Lower leg skin (tissue), 4 donors: ENCODE measurements around the gene ATP9B. TPM values are rescaled to one million over a fixed set of nuclear protein-coding genes. Genes with fewer than 3 reads are reported as not detected.
"Not testable (repeated sequence)": the region's sequence is repeated elsewhere in the genome, so short reads cannot be mapped to it uniquely, and the experiment has no call there.

ENCODE experiments used
- DNase-seq, 2 donors: peaks; one replicate each; pipeline ENCODE4 v3.0.0-alpha.2; 2019; ENCODE audit warnings: low spot score in 2 of 2
- H3K4me3 ChIP-seq: fragments of 200-600 bp; sonication (generic); 2 replicates; pipeline ENCODE4 v1.5.1; 2017; ENCODE audit warnings: mild to moderate bottlenecking, low read depth; ENCODE audit not compliant: poor library complexity, severe bottlenecking
- POLR2A ChIP-seq, 2 donors: fragments of 450-650 bp; IDR thresholded peaks; one replicate each; pipeline ENCODE4 v1.6.1; 2016 to 2017; ENCODE audit warnings: antibody characterized with exemption in 2 of 2, mild to moderate bottlenecking in 1 of 2, moderate library complexity in 1 of 2
- WGBS, 2 donors: methylation state at CpG; one replicate each; pipeline ENCODE4 v1.1.5; 2018; 5-methylcytosine and 5-hydroxymethylcytosine counted together
- intact Hi-C: fragments of 100-400 bp; cut with DNase I; formaldehyde crosslinking; loops from one replicate; pipeline ENCODE4 v1.15.0; 2023; ENCODE audit warnings: low total_unique reads
- total RNA-seq, 4 donors: library from RNA; depleted of rRNA; stranded (reverse); fragments of >200 nt; gene quantifications; one replicate each; pipeline ENCODE4 v1.1.0, GENCODE V29; 2016
- TF ChIP-seq, protein P1 (sequence below), 3 donors: fragments of 450-650 bp; IDR thresholded peaks; one replicate each; pipeline ENCODE4 v1.5.1; 2016; ENCODE audit warnings: antibody characterized with exemption in 3 of 3, mild to moderate bottlenecking in 3 of 3, moderate library complexity in 2 of 3

The ATP9B gene
- total RNA-seq, 4 donors from 2014 or later: 19.9 to 39.9 (median 26.0) TPM

DNA sequence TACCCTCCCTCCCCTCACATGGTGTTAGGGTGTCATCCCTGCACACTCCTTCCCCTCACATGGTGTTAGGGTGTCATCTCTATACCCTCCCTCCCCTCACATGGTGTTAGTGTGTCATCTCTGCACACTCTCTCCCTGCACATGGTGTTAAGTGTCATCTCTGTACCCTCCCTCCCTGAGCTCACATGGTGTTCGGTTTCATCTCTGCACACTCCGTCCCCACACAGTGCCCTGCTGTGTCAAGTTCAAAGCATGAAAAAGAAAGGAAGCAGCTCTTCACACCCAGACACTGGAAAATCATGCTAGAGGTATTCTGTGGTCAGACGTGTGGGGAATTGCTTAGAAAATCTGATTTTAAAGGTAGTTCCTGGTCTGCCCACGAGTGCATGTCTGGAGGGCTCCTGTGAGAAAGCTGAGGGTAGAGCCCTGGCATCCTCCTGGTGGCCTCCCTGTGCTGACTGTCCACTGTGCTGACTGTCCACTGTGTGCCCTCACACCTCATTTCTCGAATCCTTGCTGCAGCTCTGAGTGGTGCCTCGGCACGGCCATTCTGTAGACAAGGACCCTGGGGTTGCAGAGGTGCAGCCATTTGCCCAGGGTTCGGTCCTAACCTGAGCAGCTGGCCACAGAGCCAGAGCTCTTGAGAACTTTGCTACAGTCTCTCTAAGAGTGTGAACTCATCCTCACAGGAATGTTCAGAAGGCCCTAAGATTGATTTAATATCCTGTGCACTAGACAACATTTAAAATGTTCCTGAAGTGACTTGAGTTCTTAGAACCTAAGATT lies 257.4 kb downstream of the ATP9B start:
- TF ChIP-seq, protein P1, sequence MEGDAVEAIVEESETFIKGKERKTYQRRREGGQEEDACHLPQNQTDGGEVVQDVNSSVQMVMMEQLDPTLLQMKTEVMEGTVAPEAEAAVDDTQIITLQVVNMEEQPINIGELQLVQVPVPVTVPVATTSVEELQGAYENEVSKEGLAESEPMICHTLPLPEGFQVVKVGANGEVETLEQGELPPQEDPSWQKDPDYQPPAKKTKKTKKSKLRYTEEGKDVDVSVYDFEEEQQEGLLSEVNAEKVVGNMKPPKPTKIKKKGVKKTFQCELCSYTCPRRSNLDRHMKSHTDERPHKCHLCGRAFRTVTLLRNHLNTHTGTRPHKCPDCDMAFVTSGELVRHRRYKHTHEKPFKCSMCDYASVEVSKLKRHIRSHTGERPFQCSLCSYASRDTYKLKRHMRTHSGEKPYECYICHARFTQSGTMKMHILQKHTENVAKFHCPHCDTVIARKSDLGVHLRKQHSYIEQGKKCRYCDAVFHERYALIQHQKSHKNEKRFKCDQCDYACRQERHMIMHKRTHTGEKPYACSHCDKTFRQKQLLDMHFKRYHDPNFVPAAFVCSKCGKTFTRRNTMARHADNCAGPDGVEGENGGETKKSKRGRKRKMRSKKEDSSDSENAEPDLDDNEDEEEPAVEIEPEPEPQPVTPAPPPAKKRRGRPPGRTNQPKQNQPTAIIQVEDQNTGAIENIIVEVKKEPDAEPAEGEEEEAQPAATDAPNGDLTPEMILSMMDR (IDR thresholded peaks at IDR 0.05): no peak
- no peak for TF ChIP-seq POLR2A (IDR thresholded peaks at IDR 0.05)
- DNase-seq: no peak
- 96% methylated on average over 8 of the region's 8 CpGs for WGBS, 2 donors
- intact Hi-C loops: no loop called here
- H3K4me3 ChIP-seq: no peak overlapping the region

DNA sequence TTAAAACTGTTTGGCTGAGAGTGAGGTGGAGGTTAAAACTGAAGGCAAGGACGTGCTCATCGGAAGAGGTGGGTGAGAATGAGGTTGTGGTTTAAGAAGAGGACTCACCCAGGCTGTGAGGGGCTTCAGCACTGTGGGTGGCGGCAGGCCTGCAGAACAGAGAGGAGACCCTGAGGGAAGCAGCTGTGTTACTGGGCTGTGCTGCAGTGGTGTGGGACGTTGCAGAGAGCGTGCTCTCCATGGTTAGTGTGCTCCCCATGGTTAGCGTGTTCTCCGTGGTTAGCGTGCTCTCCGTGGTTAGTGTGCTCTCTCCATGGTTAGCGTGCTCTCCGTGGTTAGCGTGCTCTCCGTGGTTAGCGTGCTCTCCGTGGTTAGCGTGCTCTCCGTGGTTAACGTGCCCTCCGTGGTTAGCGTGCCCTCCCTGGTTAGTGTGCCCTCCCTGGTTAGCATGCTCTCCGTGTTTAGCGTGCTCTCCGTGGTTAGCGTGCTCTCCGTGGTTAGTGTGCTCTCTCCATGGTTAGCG lies 258.1 kb downstream of the ATP9B start:
- intact Hi-C loops: no loop called here
- WGBS, 2 donors: 95 to 96% methylated on average over 26 of the region's 26 CpGs
- DNase-seq: no peak
- no peak overlapping the region for H3K4me3 ChIP-seq
- no peak for TF ChIP-seq POLR2A (IDR thresholded peaks at IDR 0.05)
- TF ChIP-seq, protein P1 (IDR thresholded peaks at IDR 0.05): no peak

DNA sequence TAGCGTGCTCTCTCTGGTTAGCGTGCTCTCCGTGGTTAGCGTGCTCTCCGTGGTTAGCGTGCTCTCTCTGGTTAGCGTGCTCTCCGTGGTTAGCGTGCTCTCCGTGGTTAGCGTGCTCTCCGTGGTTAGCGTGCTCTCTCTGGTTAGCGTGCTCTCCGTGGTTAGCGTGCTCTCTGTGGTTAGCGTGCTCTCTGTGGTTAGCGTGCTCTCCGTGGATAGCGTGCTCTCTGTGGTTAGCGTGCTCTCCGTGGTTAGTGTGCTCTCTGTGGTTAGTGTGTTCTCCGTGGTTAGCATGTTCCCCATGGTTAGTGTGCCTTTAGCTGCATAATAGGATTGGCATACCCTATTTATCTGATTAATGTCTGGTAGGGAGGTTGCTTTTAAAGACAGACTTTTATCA lies 258.7 kb downstream of the ATP9B start:
- H3K4me3 ChIP-seq, DNase-seq, intact Hi-C loops: not testable (repeated sequence)
- 92 to 97% methylated on average over 23 of the region's 23 CpGs for WGBS, 2 donors

DNA sequence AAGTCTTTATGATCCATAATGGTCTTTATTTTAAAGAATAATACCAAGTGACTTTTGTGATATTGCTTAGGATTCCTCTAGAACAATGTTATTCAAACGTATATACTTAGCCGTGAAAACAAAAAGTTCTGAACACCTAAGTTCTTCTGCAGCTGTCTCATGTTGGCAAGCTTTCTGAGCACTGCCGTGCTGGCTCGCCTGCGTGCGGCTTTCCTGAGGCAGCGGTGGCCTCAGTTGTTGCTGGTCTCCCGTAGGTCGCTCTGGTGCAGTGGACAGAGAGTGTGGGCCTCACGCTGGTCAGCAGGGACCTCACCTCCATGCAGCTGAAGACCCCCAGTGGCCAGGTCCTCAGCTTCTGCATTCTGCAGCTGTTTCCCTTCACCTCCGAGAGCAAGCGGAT lies 259.7 kb downstream of the ATP9B start:
- intact Hi-C loops: no loop called here
- DNase-seq: no peak
- no peak overlapping the region for H3K4me3 ChIP-seq
- WGBS, 2 donors: 96 to 98% methylated on average over 12 of the region's 12 CpGs
- TF ChIP-seq, protein P1 (IDR thresholded peaks at IDR 0.05): no peak
- no peak for TF ChIP-seq POLR2A (IDR thresholded peaks at IDR 0.05)

DNA sequence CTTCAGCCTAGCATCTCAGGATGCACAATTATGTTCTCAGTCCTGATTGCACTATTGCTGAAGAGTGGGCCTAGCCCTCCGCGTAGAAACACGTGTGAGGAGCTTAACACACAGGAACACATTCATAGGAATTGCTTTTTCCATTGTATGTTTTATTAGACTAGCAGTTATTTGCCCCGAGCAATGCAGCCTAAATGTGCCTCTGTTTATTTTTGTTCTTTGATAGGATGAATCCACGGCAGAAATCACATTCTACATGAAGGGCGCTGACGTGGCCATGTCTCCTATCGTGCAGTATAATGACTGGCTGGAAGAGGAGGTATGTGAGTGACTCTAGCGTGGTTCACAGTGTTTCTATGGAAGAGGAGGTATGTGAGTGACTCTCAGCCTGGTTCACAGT lies 260.6 kb downstream of the ATP9B start:
- intact Hi-C loops: no loop called here
- H3K4me3 ChIP-seq: no peak overlapping the region
- TF ChIP-seq POLR2A (IDR thresholded peaks at IDR 0.05): no peak
- TF ChIP-seq, protein P1 (IDR thresholded peaks at IDR 0.05): no peak
- WGBS, 2 donors: 84 to 92% methylated on average over 9 of the region's 9 CpGs
- no peak for DNase-seq

DNA sequence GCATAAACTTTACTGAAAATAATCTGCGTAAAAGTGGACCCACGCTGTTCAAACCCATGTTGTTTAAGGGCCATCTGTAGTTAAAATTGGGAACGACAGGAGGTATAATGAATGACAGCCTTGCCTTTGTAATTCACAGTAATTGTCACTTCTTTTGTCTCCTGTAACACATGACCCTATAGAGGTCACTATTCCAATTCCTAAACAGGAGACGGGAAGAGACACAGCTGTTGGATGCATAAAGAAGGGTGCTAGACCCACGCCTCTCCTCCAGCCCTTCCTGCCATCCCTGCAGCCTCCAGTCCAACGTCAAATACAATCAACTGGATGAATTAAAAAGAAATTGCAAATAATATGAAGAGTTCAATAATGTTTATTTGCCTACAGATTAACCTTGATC lies 263.5 kb downstream of the ATP9B start:
- intact Hi-C loops: no loop called here
- WGBS, 2 donors: 90 to 93% methylated on average over 6 of the region's 6 CpGs
- no peak overlapping the region for H3K4me3 ChIP-seq
- no peak for TF ChIP-seq POLR2A (IDR thresholded peaks at IDR 0.05)
- TF ChIP-seq, protein P1 (IDR thresholded peaks at IDR 0.05): no peak
- no peak for DNase-seq
